Mammary epithelial cell (primary cell): ENCODE measurements around the gene KIF5C.

Experiments
- EZH2 ChIP-seq: IDR thresholded peaks from 2 replicates; pipeline ENCODE4 v1.6.1; 2012; ENCODE audit warnings: low read length, inconsistent platforms, borderline replicate concordance
- TF ChIP-seq, protein P1 (sequence below), 2 donors: IDR thresholded peaks in 1 of 2; conservative IDR thresholded peaks in 1 of 2; 2 replicates each; pipeline ENCODE4 v1.5.1; 2011 to 2012; ENCODE audit warnings: inconsistent platforms in 2 of 2, low read length in 2 of 2, mild to moderate bottlenecking in 2 of 2, control low read depth in 1 of 2, low read depth in 1 of 2; ENCODE audit not compliant: insufficient read depth in 1 of 2; ENCODE audit errors: extremely low read depth in 1 of 2

GRCh38 chr2:149021761-149022160 is 146.7 kb downstream of the KIF5C start:
- TF ChIP-seq, protein P1, sequence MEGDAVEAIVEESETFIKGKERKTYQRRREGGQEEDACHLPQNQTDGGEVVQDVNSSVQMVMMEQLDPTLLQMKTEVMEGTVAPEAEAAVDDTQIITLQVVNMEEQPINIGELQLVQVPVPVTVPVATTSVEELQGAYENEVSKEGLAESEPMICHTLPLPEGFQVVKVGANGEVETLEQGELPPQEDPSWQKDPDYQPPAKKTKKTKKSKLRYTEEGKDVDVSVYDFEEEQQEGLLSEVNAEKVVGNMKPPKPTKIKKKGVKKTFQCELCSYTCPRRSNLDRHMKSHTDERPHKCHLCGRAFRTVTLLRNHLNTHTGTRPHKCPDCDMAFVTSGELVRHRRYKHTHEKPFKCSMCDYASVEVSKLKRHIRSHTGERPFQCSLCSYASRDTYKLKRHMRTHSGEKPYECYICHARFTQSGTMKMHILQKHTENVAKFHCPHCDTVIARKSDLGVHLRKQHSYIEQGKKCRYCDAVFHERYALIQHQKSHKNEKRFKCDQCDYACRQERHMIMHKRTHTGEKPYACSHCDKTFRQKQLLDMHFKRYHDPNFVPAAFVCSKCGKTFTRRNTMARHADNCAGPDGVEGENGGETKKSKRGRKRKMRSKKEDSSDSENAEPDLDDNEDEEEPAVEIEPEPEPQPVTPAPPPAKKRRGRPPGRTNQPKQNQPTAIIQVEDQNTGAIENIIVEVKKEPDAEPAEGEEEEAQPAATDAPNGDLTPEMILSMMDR (conservative IDR thresholded peaks at IDR 0.05 in 1 of 2, IDR thresholded peaks at IDR 0.05 in 1 of 2; ENCODE audit: extremely low read depth in 1 of 2, insufficient read depth in 1 of 2, low read depth in 1 of 2, low read length in 2 of 2) = no peak
- TF ChIP-seq EZH2 = no peak
